HG02588 (cell line): ENCODE data around the gene PSMB4.
"Not testable (repeated sequence)": the region's sequence is repeated elsewhere in the genome, so short reads cannot be mapped to it uniquely, and the experiment has no call there.

ENCODE experiments used
- ATAC-seq: cut with Tn5 transposase; IDR thresholded peaks from one replicate; pipeline ENCODE4 v1.9.1; 2021; ENCODE audit warnings: mild to moderate bottlenecking, moderate library complexity; ENCODE audit not compliant: unreplicated experiment

Gene PSMB4

DNA sequence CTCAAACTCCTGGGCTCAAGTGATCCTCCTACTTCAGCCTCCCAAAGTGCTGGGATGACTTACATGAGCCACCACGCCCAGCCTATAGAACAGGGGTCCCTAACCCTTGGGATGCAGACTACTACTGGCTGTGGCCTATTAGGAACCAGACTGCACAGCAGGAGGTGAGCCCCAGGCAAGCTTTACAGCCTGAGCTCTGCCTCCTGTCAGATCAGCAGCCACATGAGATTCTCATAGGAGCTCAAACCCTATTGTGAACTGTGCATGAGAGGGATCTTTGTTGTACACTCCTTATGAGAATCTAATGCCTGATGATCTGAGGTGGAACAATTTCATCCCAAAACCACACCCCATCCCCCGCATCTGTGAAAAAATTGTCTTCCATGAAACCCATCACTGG is 13.4 kb upstream of the PSMB4 start:
- no peak for ATAC-seq

DNA sequence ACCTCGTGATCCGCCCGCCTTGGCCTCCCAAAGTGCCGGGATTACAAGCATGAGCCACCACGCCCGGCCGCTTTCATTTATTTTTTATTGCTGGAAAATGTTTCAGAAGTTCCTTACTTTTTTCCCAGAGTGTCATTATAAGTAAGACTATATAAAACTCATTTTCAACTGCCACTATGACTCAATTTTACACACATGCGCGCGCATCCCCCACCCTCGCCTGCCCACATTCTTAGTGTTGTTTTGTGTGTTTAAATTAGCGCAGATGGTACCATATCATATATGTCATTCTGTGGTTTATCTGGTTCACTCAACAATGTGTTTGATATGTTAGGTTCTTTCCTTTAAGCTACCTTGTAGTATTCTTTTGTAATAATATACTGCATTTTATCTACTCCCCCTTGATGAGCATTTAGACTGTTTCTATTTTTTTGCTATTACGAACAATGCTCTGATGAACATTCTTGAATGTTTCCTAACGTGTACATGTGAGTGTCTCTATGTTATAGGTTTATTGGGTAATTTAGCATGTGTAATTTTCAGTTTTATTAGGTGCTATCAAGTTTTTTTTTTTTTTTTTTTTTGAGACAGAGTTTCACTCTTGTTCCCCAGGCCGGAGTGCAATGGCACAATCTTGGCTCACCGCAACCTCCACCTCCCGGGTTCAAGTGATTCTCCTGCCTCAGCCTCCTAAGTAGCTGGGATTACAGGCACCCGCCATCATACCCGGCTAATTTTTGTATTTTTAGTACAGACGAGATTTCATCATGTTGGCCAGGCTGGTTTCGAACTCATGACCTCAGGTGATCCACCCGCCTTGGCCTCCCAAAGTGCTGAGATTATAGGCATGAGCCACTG is 8.9 kb upstream of the PSMB4 start:
- ATAC-seq: not testable (repeated sequence)

- no peak for ATAC-seq
Observed at GRCh38 chr1:151391079-151391563, 8.3 kb upstream of the PSMB4 start.

DNA sequence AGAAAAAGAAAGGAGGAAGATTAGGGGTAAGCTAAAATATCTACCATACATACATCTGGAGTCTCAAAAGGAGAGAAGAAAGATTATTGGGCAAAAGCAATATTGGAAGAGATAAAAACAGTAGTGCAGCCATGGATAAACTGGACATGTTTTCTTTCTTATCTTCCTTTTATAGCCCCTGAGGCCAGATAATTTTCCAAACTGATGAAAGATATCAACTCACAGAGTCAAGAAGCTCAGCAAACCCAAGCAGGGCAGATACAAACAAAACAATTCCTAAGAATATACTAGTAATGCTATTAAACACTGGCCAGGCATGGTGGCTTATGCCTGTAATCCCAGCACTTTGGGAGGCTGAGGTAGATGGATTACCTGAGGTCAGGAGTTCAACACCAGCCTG is 5.8 kb upstream of the PSMB4 start:
- ATAC-seq: no peak

- not testable (repeated sequence) for ATAC-seq
Observed at GRCh38 chr1:151396265-151396664, 3.1 kb upstream of the PSMB4 start.

DNA sequence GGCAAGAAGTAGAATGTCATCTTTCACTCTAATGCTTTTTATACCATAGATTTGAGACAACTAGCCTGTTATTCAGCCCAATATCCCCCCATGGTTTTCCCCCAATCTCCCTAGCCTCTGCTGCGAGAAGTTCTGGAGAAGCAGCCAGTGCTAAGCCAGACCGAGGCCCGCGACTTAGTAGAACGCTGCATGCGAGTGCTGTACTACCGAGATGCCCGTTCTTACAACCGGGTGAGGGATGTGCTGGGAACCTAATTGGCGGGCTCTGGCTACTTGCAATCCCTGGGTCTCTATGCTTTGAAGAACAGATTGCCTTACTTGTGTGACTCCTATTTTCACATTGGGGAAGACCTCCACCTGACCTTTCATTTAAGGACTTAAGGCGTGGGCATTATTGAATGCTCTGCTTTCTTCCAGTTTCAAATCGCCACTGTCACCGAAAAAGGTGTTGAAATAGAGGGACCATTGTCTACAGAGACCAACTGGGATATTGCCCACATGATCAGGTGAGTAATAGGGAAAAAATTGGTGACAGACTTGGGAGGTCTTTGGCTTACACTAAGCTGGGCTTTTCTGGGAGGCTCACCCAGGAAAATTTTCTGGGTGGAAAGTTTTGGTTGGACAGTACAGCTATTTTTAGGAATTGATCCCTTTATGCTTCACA is 1.9 kb downstream of the PSMB4 start:
- ATAC-seq: no peak

GRCh38 chr1:151401860-151402259 is 2.5 kb downstream of the PSMB4 start:
- no peak for ATAC-seq

DNA sequence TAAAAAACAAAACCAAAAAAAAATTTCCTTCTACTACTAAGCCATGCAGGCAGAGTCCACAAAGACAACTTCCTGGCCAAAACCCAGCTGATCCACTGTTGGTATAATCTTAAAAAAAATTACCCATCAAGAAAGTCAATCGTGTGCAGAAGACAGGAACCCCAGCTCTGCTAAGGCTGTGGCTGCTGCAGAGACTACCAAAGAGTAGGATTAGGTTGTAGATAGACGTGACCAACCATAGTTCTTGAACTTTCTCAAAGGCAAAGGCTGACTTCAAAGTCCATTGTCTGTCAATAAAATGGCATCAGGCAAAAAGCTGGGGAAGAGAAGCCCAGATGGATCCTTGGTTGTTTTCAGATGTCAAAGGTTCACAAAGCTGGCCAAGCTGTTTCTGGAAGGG is 3.4 kb downstream of the PSMB4 start:
- ATAC-seq: no peak

- no peak for ATAC-seq
Observed at GRCh38 chr1:151403612-151404011, 4.2 kb downstream of the PSMB4 start.

DNA sequence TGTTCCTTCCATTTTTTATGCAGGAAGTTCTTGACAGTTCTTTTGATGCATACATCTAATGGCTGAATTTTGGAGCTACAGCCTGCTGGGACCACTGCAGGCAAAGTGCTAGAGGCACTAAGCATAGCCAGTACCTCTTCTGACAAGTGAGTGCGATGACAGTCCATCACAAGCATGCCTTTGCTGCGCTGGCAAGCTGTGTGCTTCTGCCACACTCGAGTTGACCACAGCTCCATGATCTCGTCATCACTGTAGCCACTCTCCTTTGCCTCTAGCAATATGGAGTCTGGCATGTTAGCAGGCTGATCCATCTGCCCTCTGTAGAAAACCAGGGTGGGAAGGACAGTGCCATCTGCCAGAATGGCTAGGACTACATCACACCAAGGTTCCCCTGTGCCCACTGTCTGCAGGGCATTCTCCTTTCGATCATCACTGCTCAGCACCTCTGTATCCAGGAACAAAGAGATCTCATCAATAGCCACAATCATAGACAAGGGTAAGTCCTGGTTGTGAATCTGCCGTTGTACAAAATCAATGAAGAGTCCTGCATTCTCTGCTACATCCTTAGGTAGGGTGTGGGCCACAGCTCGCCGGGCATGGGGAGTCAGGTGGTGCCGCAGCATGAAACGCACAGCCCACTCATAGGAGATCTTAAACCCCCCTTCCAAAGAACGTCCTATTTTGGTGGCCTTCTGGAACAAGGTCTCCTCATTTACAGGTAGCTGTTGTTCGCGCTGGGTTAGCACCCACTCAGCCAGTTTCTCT is 6.0 kb downstream of the PSMB4 start:
- ATAC-seq: no peak

DNA sequence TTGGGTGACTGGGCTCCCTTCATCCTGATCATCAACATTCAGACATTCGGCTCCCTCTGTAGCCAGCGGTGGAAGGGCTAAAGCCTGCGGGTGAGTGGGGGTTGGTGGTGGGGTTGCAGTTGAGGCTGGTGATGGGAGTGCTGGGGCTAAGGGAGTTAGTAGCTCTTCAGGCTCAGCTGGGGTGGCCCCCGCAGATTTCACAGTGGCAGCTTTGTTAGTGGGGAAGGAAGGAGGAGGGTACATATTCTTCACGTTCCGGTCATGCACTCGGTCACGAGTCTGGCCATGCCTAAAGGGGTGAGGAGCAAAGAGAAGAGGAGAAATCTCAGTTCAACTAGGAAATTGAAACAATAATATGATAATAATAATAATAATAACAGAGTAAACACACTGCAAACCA is 6.8 kb downstream of the PSMB4 start:
- ATAC-seq: no peak

DNA sequence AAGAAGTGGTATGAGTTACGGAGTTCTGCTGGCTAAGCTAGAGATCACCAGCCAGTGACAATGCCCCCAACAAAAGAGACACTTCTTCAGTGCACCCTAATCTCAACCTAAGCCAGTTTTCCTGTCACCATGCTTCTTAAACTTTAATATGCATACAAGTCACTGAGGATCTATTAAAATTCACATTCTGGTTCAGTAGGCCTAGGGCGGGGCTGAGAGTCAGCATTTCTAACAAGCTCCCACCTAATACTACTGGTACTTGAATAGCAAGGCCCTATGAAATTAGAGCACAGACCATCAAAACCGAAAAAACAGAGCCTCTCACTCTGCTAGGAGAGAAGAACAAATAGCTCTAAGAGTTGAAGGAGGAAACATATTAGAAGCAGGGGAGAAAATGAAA is 7.9 kb downstream of the PSMB4 start:
- no peak for ATAC-seq

DNA sequence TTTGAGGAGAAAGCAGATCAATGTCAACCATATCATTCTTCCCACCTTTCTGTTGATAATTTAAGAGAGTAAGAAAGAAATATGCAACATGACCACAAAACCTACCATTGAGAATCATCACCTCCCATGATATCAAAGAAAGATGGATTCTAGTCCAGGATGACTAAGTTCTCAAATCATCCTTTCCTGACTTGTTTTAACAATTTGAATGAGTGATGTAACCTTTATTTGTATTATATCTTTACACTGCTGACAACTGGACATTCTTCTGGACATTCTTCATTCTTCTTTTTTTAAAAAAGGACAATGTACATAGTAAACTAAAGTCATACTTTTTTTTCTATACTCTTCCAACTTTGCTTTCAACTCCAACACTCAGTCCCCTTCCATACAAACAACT is 9.5 kb downstream of the PSMB4 start:
- no peak for ATAC-seq

DNA sequence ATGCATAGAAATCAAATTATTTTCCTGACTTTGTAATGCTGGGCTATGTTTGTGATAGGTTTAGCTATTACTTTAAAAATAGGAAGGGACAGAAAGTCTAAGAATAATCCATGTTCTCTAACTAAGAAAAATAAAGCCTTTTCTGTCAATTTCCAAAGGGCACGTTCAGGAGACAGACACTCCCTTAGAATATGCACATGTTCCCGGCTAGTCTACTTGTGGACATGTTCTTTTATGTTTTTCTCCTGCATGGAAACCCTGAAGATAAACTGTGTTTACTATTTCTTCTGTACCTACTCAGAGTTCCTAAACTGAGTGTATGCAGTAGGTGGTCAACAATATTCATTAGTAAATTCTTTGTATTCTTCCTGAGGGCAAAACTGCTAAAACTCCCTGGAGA is 12.5 kb downstream of the PSMB4 start:
- ATAC-seq: no peak

GRCh38 chr1:151416231-151416630 is 16.9 kb downstream of the PSMB4 start:
- no peak for ATAC-seq

- ATAC-seq: no peak
Observed at GRCh38 chr1:151418081-151418480, 18.7 kb downstream of the PSMB4 start.

GRCh38 chr1:151419819-151420218 is 20.4 kb downstream of the PSMB4 start:
- ATAC-seq: no peak

DNA sequence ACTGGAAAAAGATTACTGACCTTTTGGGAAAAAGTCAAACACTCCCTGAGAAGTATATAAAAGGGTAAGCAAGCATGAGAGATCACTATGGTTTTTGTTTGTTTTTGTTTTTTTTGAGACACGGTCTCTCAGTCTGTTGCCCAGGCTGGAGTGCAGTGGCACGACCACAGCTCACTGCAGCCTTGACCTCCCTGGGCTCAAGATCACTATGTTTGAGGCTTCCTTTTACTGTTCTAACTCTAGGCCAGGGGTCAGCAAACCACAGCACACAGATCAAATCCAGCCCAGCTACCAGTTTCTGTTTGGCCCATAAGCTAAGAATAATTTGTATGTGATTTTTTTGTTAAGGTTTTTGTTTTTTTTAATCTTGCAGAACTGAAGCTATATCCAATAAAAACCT is 25.7 kb downstream of the PSMB4 start:
- ATAC-seq: no peak

- no peak for ATAC-seq
Observed at GRCh38 chr1:151428068-151428467, 28.7 kb downstream of the PSMB4 start.

- ATAC-seq: not testable (repeated sequence)
Observed at GRCh38 chr1:151433827-151434226, 34.5 kb downstream of the PSMB4 start.

DNA sequence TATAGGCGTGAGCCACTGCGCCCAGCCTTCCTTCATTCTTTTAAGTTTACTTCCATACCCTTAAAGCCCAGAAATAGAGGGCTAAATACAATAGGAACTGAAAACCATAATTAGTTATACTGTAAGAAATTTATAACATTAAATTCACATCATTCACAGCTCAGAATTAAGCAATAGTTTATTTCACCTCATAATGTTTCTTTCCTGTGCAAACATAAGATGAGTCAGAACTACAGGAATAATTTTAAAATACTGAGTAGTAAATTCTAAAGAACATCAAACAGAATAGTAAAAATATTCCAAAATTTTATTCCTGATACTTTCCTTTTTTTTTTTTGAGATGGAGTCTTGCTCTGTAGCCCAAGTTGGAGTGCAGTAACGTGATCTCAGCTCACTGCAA is 35.8 kb downstream of the PSMB4 start:
- ATAC-seq: no peak

- no peak for ATAC-seq
Observed at GRCh38 chr1:151436985-151437384, 37.6 kb downstream of the PSMB4 start.
